GM12878 (cell line): Measurements from ENCODE around the gene OPCML.

Experiments used
- BHLHE40 ChIP-seq, 2 experiments: fragments of 450-650 bp in 1 of 2; IDR thresholded peaks; 2 replicates each; pipeline ENCODE4 v1.6.1; 2011 to 2017; ENCODE audit warnings: low read depth in 2 of 2, borderline replicate concordance in 1 of 2, improper control_type of control experiment in 1 of 2, low read length in 1 of 2, mild to moderate bottlenecking in 1 of 2
- EZH2 ChIP-seq: IDR thresholded peaks from 2 replicates; pipeline ENCODE4 v1.6.1; 2012; ENCODE audit warnings: low read depth, mild to moderate bottlenecking, control low read depth, inconsistent platforms, low read length, borderline replicate concordance; ENCODE audit not compliant: control insufficient read depth
- HCFC1 ChIP-seq: fragments of 150-350 bp; IDR thresholded peaks from 2 replicates; pipeline ENCODE4 v1.6.1; 2014; ENCODE audit warnings: low read length
- POLR2AphosphoS5 ChIP-seq: IDR thresholded peaks from 2 replicates; pipeline ENCODE4 v1.6.1; 2011; ENCODE audit warnings: mild to moderate bottlenecking, low read length, inconsistent platforms
- RAD21 ChIP-seq: IDR thresholded peaks from 2 replicates; pipeline ENCODE4 v1.6.1; 2011; ENCODE audit warnings: mild to moderate bottlenecking, low read depth, low read length, moderate library complexity; ENCODE audit not compliant: insufficient read depth
- RELA ChIP-seq: fragments of 450-650 bp; IDR thresholded peaks from 2 replicates; pipeline ENCODE4 v1.8.0; 2014; ENCODE audit warnings: borderline replicate concordance; ENCODE audit not compliant: partially characterized antibody
- SMC3 ChIP-seq: IDR thresholded peaks from 2 replicates; pipeline ENCODE4 v1.6.1; 2011; ENCODE audit warnings: low read length, improper control_type of control experiment, borderline replicate concordance
- SP1 ChIP-seq: IDR thresholded peaks from one replicate; pipeline ENCODE4 v1.6.1; 2011; ENCODE audit warnings: low read depth, low read length
- ZNF207 ChIP-seq: fragments of 450-650 bp; IDR thresholded peaks from 2 replicates; pipeline ENCODE4 v1.6.1; 2014; ENCODE audit warnings: antibody characterized with exemption, mild to moderate bottlenecking, borderline replicate concordance
- ZNF384 ChIP-seq: IDR thresholded peaks from 2 replicates; pipeline ENCODE4 v1.6.1; 2012; ENCODE audit warnings: low read depth, mild to moderate bottlenecking, low read length, improper control_type of control experiment, borderline replicate concordance
- TF ChIP-seq, protein P1 (sequence below), 3 experiments: IDR thresholded peaks in 2 of 3; conservative IDR thresholded peaks in 1 of 3; 2 replicates each; pipeline ENCODE4 v1.5.1; 2011; ENCODE audit warnings: low read depth in 3 of 3, low read length in 3 of 3, mild to moderate bottlenecking in 3 of 3, control low read depth in 2 of 3, moderate library complexity in 2 of 3, inconsistent platforms in 1 of 3, mixed read lengths in 1 of 3; ENCODE audit not compliant: control insufficient read depth in 2 of 3, insufficient read depth in 1 of 3; ENCODE audit errors: extremely low read depth in 1 of 3
- TF ChIP-seq, protein P2 (sequence below): IDR thresholded peaks from 2 replicates; pipeline ENCODE4 v1.6.1; 2012; ENCODE audit warnings: low read depth, low read length, improper control_type of control experiment
- TF ChIP-seq, protein P3 (sequence below): IDR thresholded peaks from 2 replicates; pipeline ENCODE4 v1.6.1; 2012; ENCODE audit warnings: low read length, inconsistent platforms
- TF ChIP-seq, protein P4 (sequence below): fragments of 450-650 bp; formaldehyde crosslinking; IDR thresholded peaks from 2 replicates; pipeline ENCODE4 v1.4.0; 2020; ENCODE audit warnings: mild to moderate bottlenecking, moderate library complexity

DNA sequence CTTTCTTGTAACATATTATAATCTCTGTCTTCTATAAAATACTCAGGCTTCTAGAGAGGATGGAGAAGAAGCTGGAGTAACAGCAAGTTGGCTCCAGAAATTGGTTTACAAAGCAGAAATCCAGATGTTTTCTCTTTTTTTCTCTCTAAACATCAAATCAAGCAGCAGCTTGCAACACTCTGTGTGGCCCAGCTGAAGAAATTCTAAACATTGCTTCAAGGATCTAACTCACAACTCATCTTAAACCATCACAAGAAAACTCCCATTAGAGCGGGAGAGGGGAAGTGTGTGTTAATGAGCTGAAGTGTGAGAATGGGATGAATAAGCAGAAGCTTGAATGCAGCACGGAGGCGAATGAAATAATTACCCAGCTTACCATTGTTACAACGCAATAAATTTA lies 146.5 kb downstream of the OPCML start:
- TF ChIP-seq, protein P1, sequence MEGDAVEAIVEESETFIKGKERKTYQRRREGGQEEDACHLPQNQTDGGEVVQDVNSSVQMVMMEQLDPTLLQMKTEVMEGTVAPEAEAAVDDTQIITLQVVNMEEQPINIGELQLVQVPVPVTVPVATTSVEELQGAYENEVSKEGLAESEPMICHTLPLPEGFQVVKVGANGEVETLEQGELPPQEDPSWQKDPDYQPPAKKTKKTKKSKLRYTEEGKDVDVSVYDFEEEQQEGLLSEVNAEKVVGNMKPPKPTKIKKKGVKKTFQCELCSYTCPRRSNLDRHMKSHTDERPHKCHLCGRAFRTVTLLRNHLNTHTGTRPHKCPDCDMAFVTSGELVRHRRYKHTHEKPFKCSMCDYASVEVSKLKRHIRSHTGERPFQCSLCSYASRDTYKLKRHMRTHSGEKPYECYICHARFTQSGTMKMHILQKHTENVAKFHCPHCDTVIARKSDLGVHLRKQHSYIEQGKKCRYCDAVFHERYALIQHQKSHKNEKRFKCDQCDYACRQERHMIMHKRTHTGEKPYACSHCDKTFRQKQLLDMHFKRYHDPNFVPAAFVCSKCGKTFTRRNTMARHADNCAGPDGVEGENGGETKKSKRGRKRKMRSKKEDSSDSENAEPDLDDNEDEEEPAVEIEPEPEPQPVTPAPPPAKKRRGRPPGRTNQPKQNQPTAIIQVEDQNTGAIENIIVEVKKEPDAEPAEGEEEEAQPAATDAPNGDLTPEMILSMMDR (IDR thresholded peaks at IDR 0.05 in 2 of 3, conservative IDR thresholded peaks at IDR 0.05 in 1 of 3; ENCODE audit: control insufficient read depth in 2 of 3, extremely low read depth in 1 of 3, insufficient read depth in 1 of 3, low read depth in 3 of 3, low read length in 3 of 3) = no peak
- no peak for TF ChIP-seq ZNF384
- TF ChIP-seq SP1 = no peak
- no peak for TF ChIP-seq RELA
- no peak for TF ChIP-seq EZH2
- TF ChIP-seq, protein P2, sequence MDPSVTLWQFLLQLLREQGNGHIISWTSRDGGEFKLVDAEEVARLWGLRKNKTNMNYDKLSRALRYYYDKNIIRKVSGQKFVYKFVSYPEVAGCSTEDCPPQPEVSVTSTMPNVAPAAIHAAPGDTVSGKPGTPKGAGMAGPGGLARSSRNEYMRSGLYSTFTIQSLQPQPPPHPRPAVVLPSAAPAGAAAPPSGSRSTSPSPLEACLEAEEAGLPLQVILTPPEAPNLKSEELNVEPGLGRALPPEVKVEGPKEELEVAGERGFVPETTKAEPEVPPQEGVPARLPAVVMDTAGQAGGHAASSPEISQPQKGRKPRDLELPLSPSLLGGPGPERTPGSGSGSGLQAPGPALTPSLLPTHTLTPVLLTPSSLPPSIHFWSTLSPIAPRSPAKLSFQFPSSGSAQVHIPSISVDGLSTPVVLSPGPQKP = no peak
- no peak for TF ChIP-seq RAD21
- no peak for TF ChIP-seq BHLHE40 (IDR thresholded peaks at IDR 0.05; ENCODE audit: borderline replicate concordance in 1 of 2, low read depth in 2 of 2, low read length in 1 of 2)
- no peak for TF ChIP-seq SMC3
- TF ChIP-seq, protein P3, sequence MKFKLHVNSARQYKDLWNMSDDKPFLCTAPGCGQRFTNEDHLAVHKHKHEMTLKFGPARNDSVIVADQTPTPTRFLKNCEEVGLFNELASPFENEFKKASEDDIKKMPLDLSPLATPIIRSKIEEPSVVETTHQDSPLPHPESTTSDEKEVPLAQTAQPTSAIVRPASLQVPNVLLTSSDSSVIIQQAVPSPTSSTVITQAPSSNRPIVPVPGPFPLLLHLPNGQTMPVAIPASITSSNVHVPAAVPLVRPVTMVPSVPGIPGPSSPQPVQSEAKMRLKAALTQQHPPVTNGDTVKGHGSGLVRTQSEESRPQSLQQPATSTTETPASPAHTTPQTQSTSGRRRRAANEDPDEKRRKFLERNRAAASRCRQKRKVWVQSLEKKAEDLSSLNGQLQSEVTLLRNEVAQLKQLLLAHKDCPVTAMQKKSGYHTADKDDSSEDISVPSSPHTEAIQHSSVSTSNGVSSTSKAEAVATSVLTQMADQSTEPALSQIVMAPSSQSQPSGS = no peak
- no peak for TF ChIP-seq ZNF207
- TF ChIP-seq HCFC1 = no peak
- no peak for TF ChIP-seq POLR2AphosphoS5
- TF ChIP-seq, protein P4, sequence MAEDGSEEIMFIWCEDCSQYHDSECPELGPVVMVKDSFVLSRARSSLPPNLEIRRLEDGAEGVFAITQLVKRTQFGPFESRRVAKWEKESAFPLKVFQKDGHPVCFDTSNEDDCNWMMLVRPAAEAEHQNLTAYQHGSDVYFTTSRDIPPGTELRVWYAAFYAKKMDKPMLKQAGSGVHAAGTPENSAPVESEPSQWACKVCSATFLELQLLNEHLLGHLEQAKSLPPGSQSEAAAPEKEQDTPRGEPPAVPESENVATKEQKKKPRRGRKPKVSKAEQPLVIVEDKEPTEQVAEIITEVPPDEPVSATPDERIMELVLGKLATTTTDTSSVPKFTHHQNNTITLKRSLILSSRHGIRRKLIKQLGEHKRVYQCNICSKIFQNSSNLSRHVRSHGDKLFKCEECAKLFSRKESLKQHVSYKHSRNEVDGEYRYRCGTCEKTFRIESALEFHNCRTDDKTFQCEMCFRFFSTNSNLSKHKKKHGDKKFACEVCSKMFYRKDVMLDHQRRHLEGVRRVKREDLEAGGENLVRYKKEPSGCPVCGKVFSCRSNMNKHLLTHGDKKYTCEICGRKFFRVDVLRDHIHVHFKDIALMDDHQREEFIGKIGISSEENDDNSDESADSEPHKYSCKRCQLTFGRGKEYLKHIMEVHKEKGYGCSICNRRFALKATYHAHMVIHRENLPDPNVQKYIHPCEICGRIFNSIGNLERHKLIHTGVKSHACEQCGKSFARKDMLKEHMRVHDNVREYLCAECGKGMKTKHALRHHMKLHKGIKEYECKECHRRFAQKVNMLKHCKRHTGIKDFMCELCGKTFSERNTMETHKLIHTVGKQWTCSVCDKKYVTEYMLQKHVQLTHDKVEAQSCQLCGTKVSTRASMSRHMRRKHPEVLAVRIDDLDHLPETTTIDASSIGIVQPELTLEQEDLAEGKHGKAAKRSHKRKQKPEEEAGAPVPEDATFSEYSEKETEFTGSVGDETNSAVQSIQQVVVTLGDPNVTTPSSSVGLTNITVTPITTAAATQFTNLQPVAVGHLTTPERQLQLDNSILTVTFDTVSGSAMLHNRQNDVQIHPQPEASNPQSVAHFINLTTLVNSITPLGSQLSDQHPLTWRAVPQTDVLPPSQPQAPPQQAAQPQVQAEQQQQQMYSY (CRISPR knock-in tag) = no peak
